LNCaP clone FGC (cell line): ENCODE measurements around the gene STRN.
"Not testable (repeated sequence)": the region's sequence is repeated elsewhere in the genome, so short reads cannot be mapped to it uniquely, and the experiment has no call there.

ENCODE experiments used
- DNase-seq: peaks from one replicate; pipeline ENCODE4 v3.0.0-alpha.2; 2011; ENCODE audit warnings: low read depth
- H3K4me3 ChIP-seq: 2 replicates; pipeline ENCODE4 v1.5.1; 2011; ENCODE audit warnings: mild to moderate bottlenecking, low read depth, low read length, control low read depth
- TF ChIP-seq, protein P1 (sequence below): IDR thresholded peaks from 2 replicates; pipeline ENCODE4 v1.5.1; 2012; ENCODE audit warnings: mild to moderate bottlenecking; ENCODE audit not compliant: control insufficient read depth, insufficient read depth; ENCODE audit errors: extremely low read depth

Gene STRN, protein sequence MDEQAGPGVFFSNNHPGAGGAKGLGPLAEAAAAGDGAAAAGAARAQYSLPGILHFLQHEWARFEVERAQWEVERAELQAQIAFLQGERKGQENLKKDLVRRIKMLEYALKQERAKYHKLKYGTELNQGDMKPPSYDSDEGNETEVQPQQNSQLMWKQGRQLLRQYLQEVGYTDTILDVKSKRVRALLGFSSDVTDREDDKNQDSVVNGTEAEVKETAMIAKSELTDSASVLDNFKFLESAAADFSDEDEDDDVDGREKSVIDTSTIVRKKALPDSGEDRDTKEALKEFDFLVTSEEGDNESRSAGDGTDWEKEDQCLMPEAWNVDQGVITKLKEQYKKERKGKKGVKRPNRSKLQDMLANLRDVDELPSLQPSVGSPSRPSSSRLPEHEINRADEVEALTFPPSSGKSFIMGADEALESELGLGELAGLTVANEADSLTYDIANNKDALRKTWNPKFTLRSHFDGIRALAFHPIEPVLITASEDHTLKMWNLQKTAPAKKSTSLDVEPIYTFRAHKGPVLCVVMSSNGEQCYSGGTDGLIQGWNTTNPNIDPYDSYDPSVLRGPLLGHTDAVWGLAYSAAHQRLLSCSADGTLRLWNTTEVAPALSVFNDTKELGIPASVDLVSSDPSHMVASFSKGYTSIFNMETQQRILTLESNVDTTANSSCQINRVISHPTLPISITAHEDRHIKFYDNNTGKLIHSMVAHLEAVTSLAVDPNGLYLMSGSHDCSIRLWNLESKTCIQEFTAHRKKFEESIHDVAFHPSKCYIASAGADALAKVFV

DNA sequence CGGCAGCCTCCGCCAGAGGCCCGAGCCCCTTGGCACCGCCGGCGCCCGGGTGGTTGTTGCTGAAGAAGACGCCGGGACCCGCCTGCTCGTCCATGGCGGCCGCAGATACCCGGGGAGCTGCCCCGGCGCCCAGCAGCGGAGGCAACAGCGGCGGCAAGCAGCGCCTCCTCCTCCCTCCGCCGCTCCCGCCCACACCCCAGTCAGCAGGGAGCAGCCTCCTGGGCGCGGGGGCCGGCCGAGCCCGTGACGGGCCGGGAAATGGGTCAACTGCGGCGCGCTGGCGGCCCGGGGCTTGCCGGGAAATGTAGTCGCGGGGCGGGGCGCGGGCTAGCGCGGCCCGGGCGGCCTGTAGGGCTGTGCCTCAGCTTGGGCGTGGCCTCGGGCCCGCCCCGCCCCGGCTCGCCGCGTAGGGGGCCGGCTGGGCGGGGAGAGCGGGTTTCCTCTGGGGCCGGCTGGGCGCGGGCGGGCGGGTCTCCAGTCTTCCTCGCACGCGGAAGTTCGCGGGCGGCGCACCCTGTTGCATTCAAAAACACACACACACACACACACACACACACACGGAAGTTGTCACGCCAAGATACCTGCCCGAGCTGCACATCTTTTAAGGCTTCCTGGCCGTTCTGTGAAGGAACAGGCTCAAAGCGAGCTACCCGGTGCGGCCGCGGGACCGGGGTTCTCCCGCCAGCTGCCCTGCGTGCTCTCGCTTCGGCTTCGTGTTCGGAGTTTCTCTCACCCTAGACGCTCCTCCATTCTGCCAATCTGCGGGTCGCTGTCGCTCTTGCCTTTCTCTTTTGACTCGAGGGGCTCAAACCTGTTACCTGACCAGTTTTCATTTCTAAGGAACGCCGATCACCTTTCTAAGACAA is at the start of gene STRN:
TSS of gene STRN (minus strand) at position 167 of the 866 bp plus-strand sequence. CDS start at position 94, 73 bp downstream.
- peak; percentile 76 for DNase-seq
- H3K4me3 ChIP-seq = peak within 1 kb of the TSS; percentile 62
- TF ChIP-seq, protein P1, sequence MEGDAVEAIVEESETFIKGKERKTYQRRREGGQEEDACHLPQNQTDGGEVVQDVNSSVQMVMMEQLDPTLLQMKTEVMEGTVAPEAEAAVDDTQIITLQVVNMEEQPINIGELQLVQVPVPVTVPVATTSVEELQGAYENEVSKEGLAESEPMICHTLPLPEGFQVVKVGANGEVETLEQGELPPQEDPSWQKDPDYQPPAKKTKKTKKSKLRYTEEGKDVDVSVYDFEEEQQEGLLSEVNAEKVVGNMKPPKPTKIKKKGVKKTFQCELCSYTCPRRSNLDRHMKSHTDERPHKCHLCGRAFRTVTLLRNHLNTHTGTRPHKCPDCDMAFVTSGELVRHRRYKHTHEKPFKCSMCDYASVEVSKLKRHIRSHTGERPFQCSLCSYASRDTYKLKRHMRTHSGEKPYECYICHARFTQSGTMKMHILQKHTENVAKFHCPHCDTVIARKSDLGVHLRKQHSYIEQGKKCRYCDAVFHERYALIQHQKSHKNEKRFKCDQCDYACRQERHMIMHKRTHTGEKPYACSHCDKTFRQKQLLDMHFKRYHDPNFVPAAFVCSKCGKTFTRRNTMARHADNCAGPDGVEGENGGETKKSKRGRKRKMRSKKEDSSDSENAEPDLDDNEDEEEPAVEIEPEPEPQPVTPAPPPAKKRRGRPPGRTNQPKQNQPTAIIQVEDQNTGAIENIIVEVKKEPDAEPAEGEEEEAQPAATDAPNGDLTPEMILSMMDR = no peak

DNA sequence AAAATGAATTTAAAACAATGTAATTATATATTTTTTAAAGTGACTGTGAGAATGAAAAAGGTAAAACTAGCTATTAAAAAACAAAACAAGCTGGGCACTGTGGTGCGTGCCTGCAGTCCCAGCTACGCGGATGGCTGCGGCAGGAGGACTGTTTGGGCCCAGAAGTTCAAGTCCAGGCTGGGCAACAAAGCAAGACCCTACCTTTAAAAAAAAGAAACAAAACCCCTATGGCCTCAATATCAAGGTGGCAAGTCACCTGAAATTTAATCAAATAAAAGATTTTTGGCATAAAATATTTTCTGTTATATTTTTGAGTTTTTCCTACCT is 46.9 kb upstream of the STRN start:
- TF ChIP-seq, protein P1 = no peak
- H3K4me3 ChIP-seq = no peak overlapping the region
- DNase-seq = no peak

DNA sequence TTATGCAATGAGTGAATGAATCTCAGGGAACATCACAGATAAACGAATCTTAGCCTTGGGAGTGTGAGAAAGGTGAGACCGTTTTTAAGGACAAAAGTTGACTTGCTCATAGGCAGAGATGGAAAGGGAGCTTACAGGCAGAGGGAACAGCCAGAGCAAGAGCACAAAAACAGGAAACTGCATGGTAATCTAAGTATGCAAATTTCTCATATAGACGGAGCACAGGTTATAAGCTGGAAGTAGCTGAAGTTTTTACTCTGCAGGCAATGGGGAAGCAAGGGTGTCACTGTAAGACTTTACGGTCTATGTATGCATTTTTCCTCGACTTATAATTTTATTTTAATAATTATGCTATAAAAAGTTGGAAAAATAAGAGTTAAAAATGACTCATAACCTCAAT is 44.8 kb upstream of the STRN start:
- no peak for DNase-seq
- TF ChIP-seq, protein P1 = no peak
- no peak overlapping the region for H3K4me3 ChIP-seq

DNA sequence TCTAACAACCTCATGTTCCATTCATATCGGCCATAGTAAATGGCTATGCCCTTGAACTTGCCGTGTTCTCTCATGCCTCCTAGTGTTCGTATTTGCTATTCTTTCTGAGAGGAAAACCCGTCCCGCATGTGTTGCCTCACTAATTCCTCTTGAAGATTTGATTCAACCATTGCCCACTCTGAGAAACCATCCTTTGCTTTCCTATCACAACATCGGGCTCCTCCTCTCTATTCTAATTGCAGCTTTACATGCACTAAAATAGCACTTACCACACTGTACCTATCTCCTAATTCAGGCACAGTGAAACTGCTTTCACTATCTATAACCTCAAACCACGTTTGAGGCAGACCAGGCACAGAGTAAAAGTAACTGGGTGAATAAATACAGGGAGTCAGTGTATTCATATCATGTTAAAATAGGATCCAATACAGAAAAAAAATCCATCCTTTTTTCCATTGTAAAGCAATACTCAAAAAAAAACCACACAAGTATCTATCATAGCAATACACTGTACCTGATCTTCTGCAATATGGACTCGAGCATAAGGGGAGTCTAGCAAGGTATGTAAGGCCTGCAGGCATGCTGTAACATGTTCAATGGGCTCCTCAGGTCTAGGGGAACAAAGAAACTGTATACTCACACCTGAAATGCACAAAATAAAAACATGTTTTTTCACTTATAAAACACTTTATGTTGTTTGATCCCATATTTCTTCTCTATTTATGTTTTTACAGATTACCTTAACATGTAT is 39.0 kb upstream of the STRN start:
- H3K4me3 ChIP-seq = no peak overlapping the region
- DNase-seq = no peak
- TF ChIP-seq, protein P1 = peak; percentile 63

DNA sequence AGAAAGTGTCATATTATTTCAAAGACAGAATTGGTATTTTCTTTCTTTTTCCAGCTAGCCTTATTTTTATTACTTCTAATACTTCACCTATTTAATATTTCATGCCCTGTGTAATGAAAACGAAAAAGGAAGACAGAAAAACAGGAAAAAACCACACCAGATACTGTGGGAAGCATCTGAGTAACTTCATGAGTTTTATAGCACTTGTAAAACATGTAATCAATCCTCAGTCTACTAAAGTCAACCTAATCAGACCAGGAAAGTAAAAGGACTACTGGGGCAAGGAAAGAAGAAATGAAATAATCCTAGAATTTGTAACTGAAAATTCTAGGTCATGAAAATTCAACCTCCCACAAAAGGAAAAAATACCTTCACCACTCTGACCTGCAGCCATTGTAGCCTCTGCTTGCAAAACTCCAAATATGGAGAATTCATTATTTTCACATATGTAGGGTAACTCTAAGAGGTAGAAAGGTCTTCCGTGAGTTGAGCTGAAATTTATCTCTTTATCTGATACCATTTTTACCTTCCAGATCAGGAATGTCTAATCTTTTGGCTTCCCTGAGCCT is 34.7 kb upstream of the STRN start:
- no peak for DNase-seq
- TF ChIP-seq, protein P1 = no peak
- no peak overlapping the region for H3K4me3 ChIP-seq

DNA sequence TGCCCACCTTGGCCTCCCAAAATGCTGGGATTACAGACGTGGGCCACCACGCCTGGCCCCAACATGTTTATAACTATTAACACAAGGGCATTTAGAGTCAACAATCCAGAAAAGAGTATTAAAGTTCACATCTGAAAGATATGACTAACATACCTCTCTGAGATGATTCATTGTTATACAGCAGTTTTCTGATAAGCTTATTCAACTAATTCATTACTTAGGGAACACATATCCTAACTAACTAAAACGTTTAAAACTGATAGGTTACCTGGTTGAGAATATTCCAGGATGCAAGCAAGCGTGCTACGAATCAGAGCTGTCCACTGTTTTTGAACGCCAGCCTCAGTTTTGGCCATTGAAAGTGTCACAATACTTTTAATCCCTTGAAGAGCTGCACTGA is 34.0 kb upstream of the STRN start:
- no peak for DNase-seq
- TF ChIP-seq, protein P1 = no peak
- no peak overlapping the region for H3K4me3 ChIP-seq

DNA sequence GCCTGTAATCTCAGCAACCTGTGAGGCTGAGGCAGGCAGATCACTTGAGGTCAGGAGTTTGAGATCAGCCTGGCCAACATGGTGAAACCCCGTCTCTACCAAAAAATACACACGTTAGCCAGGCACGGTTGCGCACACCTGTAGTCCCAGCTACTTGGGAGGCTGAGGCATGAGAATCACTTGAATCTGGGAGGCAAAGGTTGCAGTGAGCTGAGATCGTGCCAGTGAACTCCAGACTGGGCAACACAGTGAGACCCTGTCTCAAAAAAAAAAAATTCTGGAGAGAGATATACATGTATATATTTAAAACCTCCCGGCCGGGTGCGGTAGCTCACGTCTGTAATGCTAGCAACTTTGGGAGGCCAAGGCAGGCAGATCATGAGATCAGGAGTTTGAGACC is 33.1 kb upstream of the STRN start:
- not testable (repeated sequence) for H3K4me3 ChIP-seq, DNase-seq
